IPS DF 6.9 (cell line): Measurements from ENCODE around the gene ZNF614.
A peak's percentile ranks its signal among the peaks of the same experiment; 100 is the strongest.
"Not testable (repeated sequence)": the region's sequence is repeated elsewhere in the genome, so short reads cannot be mapped to it uniquely, and the experiment has no call there.

Experiments used
- DNase-seq: peaks from one replicate; pipeline ENCODE4 v3.0.0-alpha.2; 2013; ENCODE audit warnings: low read depth, low spot score
- H3K27ac ChIP-seq: one replicate; pipeline ENCODE4 v1.5.1; 2013; ENCODE audit warnings: low read length, control low read depth
- H3K27me3 ChIP-seq: 2 replicates; pipeline ENCODE4 v1.6.1; 2013; ENCODE audit warnings: mild to moderate bottlenecking, low read length; ENCODE audit not compliant: control insufficient read depth, insufficient read depth
- H3K36me3 ChIP-seq: 2 replicates; pipeline ENCODE4 v1.6.1; 2013; ENCODE audit warnings: low read length; ENCODE audit not compliant: control insufficient read depth, insufficient read depth
- H3K4me1 ChIP-seq: 2 replicates; pipeline ENCODE4 v1.6.1; 2013; ENCODE audit warnings: low read length; ENCODE audit not compliant: control insufficient read depth, insufficient read depth
- H3K4me3 ChIP-seq: 2 replicates; pipeline ENCODE4 v1.5.1; 2013; ENCODE audit warnings: mild to moderate bottlenecking, low read length
- H3K9me3 ChIP-seq: 2 replicates; pipeline ENCODE4 v1.6.1; 2013; ENCODE audit warnings: low read length, inconsistent platforms; ENCODE audit not compliant: control insufficient read depth, insufficient read depth
- WGBS: extraction: QIAGEN DNeasy Blood & Tissue Kit; methylation state at CpG from one replicate; pipeline ENCODE4 v1.1.7; 2013; ENCODE audit warnings: mixed read lengths, missing lambda C conversion rate; ENCODE audit not compliant: insufficient read length, insufficient coverage; 5-methylcytosine and 5-hydroxymethylcytosine counted together

Gene ZNF614

GRCh38 chr19:51993422-51993821 is 34.8 kb downstream of the ZNF614 start:
- WGBS: no CpG with 5 or more reads among the region's 10 CpGs

DNA sequence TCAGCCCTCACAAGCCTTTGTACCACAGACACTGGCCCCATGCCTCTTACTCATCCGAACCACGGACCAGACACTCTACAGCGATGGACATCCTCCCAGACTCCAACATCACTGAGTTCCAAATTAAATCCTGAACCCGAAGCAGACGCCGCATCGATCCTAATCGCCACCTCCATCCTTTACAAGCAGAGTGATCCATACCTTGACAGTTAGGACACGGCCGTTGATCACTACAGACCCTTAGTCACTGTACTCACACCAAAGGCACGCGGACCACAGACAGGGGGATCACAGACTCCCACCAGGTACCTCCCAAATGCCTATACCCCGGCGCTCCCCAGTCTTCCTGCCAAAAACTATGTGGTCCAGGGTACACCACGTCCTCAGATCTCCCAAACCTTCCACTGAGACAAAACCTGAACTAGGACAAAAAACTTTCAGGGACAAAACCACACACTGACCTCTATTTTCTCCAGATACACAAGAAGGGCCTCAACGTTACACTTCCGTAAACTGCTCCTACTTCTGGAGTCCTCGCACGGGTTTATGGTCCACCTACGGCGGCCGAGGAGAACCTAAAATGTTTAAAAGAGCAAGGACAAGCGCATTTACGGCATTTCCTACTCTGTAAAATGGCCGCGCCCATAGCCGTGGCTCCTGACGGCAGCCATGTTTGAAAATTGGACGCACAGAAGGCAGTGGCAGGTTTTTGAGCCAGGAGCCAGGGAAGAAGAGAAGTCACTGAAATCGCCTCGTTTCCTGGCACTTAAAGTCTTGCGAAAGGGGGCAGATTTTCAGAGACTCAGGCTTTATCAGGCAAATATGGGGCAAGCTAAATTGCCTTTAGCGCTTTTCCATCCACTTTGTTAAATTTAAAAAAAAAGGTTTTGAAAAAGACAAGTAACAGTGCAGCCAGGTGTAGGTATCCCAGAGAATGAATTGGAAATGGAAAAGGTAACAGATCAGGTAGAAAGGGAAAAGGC is 41.6 kb downstream of the ZNF614 start, which contains the start of gene ZNF350:
ZNF350 (minus strand) TSS at position 532 of the 983 bp plus-strand sequence. CDS start 12,480 bp downstream, outside the sequence.
- H3K4me1 ChIP-seq: no peaks in the 10 kb centered on the region
- H3K27ac ChIP-seq: no peak within 1 kb of the TSS
- H3K27me3 ChIP-seq: no peaks in the 10 kb centered on the region
- no CpG with 5 or more reads among the region's 33 CpGs for WGBS
- peak; percentile 77 for DNase-seq
- H3K4me3 ChIP-seq: peak within 1 kb of the TSS; percentile 77
- H3K36me3 ChIP-seq: no peaks in the 10 kb centered on the region
- H3K9me3 ChIP-seq: no peaks in the 10 kb centered on the region

More at GRCh38 chr19:51993422-51993821, 34.8 kb downstream of the ZNF614 start:
- peaks cover 15% of the 10 kb centered on the region; the same call in 1 of the 2 replicates for H3K36me3 ChIP-seq
- H3K27ac ChIP-seq: no peak overlapping the region
- DNase-seq: no peak
- H3K27me3 ChIP-seq: no peaks in the 10 kb centered on the region
- no peaks in the 10 kb centered on the region for H3K4me1 ChIP-seq
- H3K9me3 ChIP-seq: peaks cover 10% of the 10 kb centered on the region
- no peak overlapping the region for H3K4me3 ChIP-seq

- Histone ChIP-seq H3K27me3 (no peaks in the 10 kb centered on the region), H3K9me3 (no peaks in the 10 kb centered on the region), H3K27ac (no peak overlapping the region), H3K4me3 (no peak overlapping the region), H3K4me1 (no peaks in the 10 kb centered on the region), H3K36me3 (no peaks in the 10 kb centered on the region)
- no peak for DNase-seq
- WGBS: no CpG with 5 or more reads among the region's 4 CpGs
Measured at GRCh38 chr19:51983361-51983760, 44.8 kb downstream of the ZNF614 start.

GRCh38 chr19:51980926-51981325 is 47.3 kb downstream of the ZNF614 start:
- H3K36me3 ChIP-seq, H3K27me3 ChIP-seq, DNase-seq, H3K27ac ChIP-seq, H3K4me3 ChIP-seq, H3K9me3 ChIP-seq, H3K4me1 ChIP-seq: not testable (repeated sequence)
- WGBS: no CpG with 5 or more reads among the region's 6 CpGs

DNA sequence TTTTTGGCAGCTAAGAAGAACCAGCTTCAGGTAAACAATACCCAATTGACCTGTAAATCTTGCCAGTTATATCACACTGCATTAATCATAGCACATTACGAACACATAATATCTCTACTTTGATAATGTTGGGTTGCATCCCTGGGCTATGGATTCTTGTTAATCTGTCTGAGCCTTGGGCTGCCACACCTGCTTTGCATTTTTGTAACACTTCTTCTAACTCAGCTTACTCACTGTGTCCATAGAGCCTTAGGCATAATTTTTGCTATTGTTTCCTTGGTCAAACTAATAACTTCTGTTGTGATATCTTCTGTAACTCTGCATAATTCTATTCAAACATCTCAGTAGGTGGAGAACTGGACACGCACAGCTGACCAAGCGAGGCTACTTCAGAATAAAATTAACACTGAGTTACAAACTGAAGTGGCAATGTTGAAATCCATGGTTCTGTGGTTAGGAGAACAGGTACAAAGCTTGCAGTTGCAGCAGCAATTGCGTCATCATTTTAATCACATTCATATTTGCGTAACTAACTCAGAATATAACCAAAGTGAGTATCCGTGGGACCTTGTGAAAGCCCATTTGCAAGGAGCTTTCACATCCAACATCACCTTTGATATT is 48.0 kb downstream of the ZNF614 start:
- H3K27me3 ChIP-seq: no peaks in the 10 kb centered on the region
- no CpG with 5 or more reads among the region's 6 CpGs for whole genome bisulfite sequencing
- no peak for DNase-seq
- no peaks in the 10 kb centered on the region for H3K4me1 ChIP-seq
- no peak overlapping the region for H3K4me3 ChIP-seq
- H3K36me3 ChIP-seq: no peaks in the 10 kb centered on the region
- H3K9me3 ChIP-seq: no peaks in the 10 kb centered on the region
- no peak overlapping the region for H3K27ac ChIP-seq

GRCh38 chr19:51978882-51979281 is 49.3 kb downstream of the ZNF614 start:
- no CpG with 5 or more reads among the region's 4 CpGs for WGBS
- no peaks in the 10 kb centered on the region for H3K4me1 ChIP-seq
- no peak overlapping the region for H3K4me3 ChIP-seq
- H3K27me3 ChIP-seq: no peaks in the 10 kb centered on the region
- H3K36me3 ChIP-seq: no peaks in the 10 kb centered on the region
- DNase-seq: no peak
- no peak overlapping the region for H3K27ac ChIP-seq
- no peaks in the 10 kb centered on the region for H3K9me3 ChIP-seq

DNA sequence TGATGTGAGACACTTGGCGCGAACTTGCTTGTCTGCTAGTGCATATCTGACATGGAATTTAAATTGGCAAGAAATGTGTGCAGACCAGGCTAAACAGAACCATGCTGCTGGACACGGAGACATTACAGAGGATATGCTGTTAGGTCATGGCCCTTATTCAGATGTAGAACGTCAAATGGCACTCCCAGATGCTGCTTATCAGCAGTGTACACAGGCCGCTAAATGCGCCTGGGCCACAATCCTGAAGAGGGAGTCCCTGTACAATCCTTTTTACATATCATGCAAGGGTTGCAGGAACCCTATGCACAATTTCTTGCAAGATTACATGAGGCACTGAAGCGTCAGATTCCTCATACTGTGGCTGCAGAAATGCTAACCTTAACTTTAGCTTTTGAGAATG is 50.8 kb downstream of the ZNF614 start:
- peaks cover 6% of the 10 kb centered on the region; the same call in 1 of the 2 replicates for H3K36me3 ChIP-seq
- no peaks in the 10 kb centered on the region for H3K27me3 ChIP-seq
- H3K27ac ChIP-seq: no peak overlapping the region
- no peaks in the 10 kb centered on the region for H3K4me1 ChIP-seq
- WGBS: no CpG with 5 or more reads among the region's 7 CpGs
- DNase-seq: no peak
- H3K9me3 ChIP-seq: peaks cover 3% of the 10 kb centered on the region; the same call in 1 of the 2 replicates
- no peak overlapping the region for H3K4me3 ChIP-seq

- no peak for DNase-seq
- WGBS: no CpG with 5 or more reads among the region's 3 CpGs
- Histone ChIP-seq H3K27me3 (no peaks in the 10 kb centered on the region), H3K36me3 (peaks cover 6% of the 10 kb centered on the region; the same call in 1 of the 2 replicates), H3K9me3 (peaks cover 3% of the 10 kb centered on the region; the same call in 1 of the 2 replicates), H3K27ac (no peak overlapping the region), H3K4me1 (no peaks in the 10 kb centered on the region), H3K4me3 (no peak overlapping the region)
Measured at GRCh38 chr19:51976852-51977251, 51.3 kb downstream of the ZNF614 start.

DNA sequence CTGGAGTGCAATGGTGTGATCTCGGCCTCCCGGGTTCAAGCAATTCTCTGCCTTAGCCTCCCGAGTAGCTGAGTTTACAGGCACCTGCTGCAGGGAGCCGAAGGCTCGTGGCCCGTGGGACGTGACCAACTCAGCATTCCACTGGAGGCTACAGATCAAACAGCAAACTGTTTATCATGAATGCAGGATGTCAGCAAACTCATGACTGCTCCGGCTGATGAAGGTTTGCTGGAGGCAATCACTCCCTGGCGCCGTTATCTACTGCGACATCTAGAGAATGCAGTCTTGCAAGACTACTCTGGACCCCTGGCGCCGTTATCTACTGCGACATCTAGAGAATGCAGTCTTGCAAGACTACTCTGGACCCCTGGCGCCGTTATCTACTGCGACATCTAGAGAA is 52.4 kb downstream of the ZNF614 start:
- no CpG with 5 or more reads among the region's 17 CpGs for WGBS
- not testable (repeated sequence) for H3K4me1 ChIP-seq, H3K4me3 ChIP-seq, H3K27me3 ChIP-seq, DNase-seq, H3K36me3 ChIP-seq, H3K27ac ChIP-seq
- H3K9me3 ChIP-seq: peaks cover 10% of the 10 kb centered on the region

DNA sequence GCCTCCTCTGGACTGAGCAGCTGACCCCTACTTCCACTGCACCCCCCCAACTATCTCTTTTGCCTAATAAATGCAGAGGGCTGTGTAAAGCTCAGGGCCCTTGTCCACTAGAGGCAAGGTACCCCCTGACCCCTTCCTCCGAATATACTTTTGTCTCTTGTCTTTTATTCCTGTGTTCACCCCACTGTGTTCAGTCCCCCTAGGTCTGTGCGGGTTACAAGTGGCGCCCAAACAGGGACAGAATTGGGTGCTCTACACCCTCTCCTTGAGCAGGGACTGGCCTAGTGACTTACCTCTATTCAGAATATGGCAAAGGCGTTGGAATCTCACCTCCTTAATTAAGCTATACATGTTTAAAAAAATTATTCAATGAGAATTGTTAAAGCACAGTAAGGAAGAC is 56.6 kb downstream of the ZNF614 start:
- Histone ChIP-seq H3K4me1 (no peaks in the 10 kb centered on the region), H3K36me3 (peaks cover 16% of the 10 kb centered on the region; the same call in 1 of the 2 replicates), H3K27ac (no peak overlapping the region), H3K9me3 (peaks cover 12% of the 10 kb centered on the region), H3K27me3 (no peaks in the 10 kb centered on the region), H3K4me3 (no peak overlapping the region)
- no CpG with 5 or more reads among the region's 4 CpGs for WGBS
- no peak for DNase-seq
